Endothelial cell of umbilical vein (primary cell): ENCODE measurements around the gene INPP4B. TPM values are rescaled to one million over a fixed set of nuclear protein-coding genes. Genes with fewer than 3 reads are reported as not detected.

Experiments used
- BruUV-seq: library from RNA; stranded (reverse); fragments of 400-500 nt; replicated peaks from 2 replicates; lab custom pipeline; 2021; lab: Mats Ljungman, UMichigan
- CTCF ChIA-PET: fragments of 300-600, 350-600 bp; sonication (Branson Sonifier 250); formaldehyde crosslinking; loops from one replicate; lab custom pipeline; 2021; ENCODE audit warnings: antibody characterized with exemption, inconsistent platforms; lab: Charles Lee
- POLR2A ChIA-PET: fragments of 300-600, 350-600 bp; sonication (Branson Sonifier 250); formaldehyde crosslinking; loops from one replicate; lab custom pipeline; 2021; ENCODE audit warnings: antibody characterized with exemption, inconsistent platforms; lab: Charles Lee
- DNase-seq: peaks from one replicate; pipeline ENCODE4 v3.0.0-alpha.2; 2011; ENCODE audit warnings: low read depth, low spot score
- FAIRE-seq: peaks from 2 replicates; lab custom pipeline; 2011; peaks lifted over from hg19 to GRCh38; lab: Jason Lieb, UNC
- H2AFZ ChIP-seq: 2 replicates; pipeline ENCODE4 v1.6.0; 2012; ENCODE audit warnings: low read depth, low read length, control low read depth, inconsistent platforms
- H3K27ac ChIP-seq: 2 replicates; pipeline ENCODE4 v1.5.1; 2011; ENCODE audit warnings: low read depth, mild to moderate bottlenecking, control low read depth, low read length, moderate library complexity; ENCODE audit not compliant: insufficient read depth
- H3K27me3 ChIP-seq, 2 experiments: 2 replicates each; pipeline versions ENCODE4 v1.6.0 to v1.6.1; 2011; ENCODE audit warnings: low read length in 2 of 2, mixed read lengths in 1 of 2; ENCODE audit not compliant: control insufficient read depth in 2 of 2, insufficient read depth in 2 of 2
- H3K36me3 ChIP-seq, 2 experiments: 2 replicates in 1 of 2; 3 replicates in 1 of 2; pipeline ENCODE4 v1.5.1; 2011; ENCODE audit warnings: low read length in 2 of 2, mild to moderate bottlenecking in 1 of 2, moderate library complexity in 1 of 2; ENCODE audit not compliant: control insufficient read depth in 2 of 2, insufficient read depth in 2 of 2; ENCODE audit errors: extremely low read depth in 1 of 2
- H3K4me1 ChIP-seq: 3 replicates; pipeline ENCODE4 v1.5.1; 2011; ENCODE audit warnings: mild to moderate bottlenecking, low read length; ENCODE audit not compliant: control insufficient read depth, insufficient read depth; ENCODE audit errors: extremely low read depth
- H3K4me2 ChIP-seq: 2 replicates; pipeline ENCODE4 v1.6.1; 2011; ENCODE audit warnings: low read length, control low read depth, mixed read lengths; ENCODE audit not compliant: insufficient read depth
- H3K4me3 ChIP-seq, 3 experiments: fragments of 200-600 bp in 1 of 3; sonication (generic), shearing (Covaris generic) in 1 of 3; replicated peaks in 1 of 3; 2 replicates each; pipeline ENCODE4 v1.5.1; 2011 to 2016; ENCODE audit warnings: control low read depth in 3 of 3, low read length in 3 of 3, mild to moderate bottlenecking in 2 of 3, inconsistent platforms in 1 of 3, low read depth in 1 of 3, moderate library complexity in 1 of 3; ENCODE audit not compliant: insufficient read depth in 1 of 3
- H3K79me2 ChIP-seq: 2 replicates; pipeline ENCODE4 v1.6.0; 2012; ENCODE audit warnings: low read length, inconsistent platforms; ENCODE audit not compliant: control insufficient read depth, insufficient read depth
- H3K9ac ChIP-seq: replicated peaks from 2 replicates; pipeline ENCODE3; 2011; ENCODE audit warnings: low read length, control low read depth; ENCODE audit not compliant: insufficient read depth; ENCODE audit errors: extremely low read depth
- H3K9me1 ChIP-seq: replicated peaks from 3 replicates; pipeline ENCODE4 v1.6.0; 2011; ENCODE audit warnings: mild to moderate bottlenecking, low read length; ENCODE audit not compliant: control insufficient read depth, insufficient read depth; ENCODE audit errors: extremely low read depth
- H3K9me3 ChIP-seq: replicated peaks from 2 replicates; pipeline ENCODE4 v1.5.1; 2012; ENCODE audit warnings: low read length, inconsistent platforms; ENCODE audit not compliant: control insufficient read depth, insufficient read depth
- H4K20me1 ChIP-seq: replicated peaks from 2 replicates; pipeline ENCODE3; 2011; ENCODE audit warnings: mild to moderate bottlenecking, low read length; ENCODE audit not compliant: control insufficient read depth, insufficient read depth; ENCODE audit errors: extremely low read depth
- EZH2 ChIP-seq: IDR thresholded peaks from 2 replicates; pipeline ENCODE4 v1.6.1; 2012; ENCODE audit warnings: borderline replicate concordance, low read depth, mild to moderate bottlenecking, moderate library complexity, low read length, inconsistent platforms; ENCODE audit not compliant: severe bottlenecking
- FOS ChIP-seq: IDR thresholded peaks from 2 replicates; pipeline ENCODE4 v1.6.1; 2011; ENCODE audit warnings: mild to moderate bottlenecking, low read length, moderate library complexity, borderline replicate concordance; ENCODE audit not compliant: insufficient read depth
- GATA2 ChIP-seq: IDR thresholded peaks from 2 replicates; pipeline ENCODE4 v1.7.0; 2011; ENCODE audit warnings: low read depth, mild to moderate bottlenecking, moderate library complexity, mixed read lengths, low read length; ENCODE audit not compliant: insufficient read length, insufficient read depth
- JUN ChIP-seq: IDR thresholded peaks from 2 replicates; pipeline ENCODE4 v1.6.1; 2011; ENCODE audit warnings: borderline replicate concordance, low read depth; ENCODE audit not compliant: insufficient read length, insufficient read depth
- MAX ChIP-seq: IDR thresholded peaks from 2 replicates; pipeline ENCODE4 v1.6.1; 2011; ENCODE audit not compliant: insufficient read depth, insufficient read length
- MYC ChIP-seq: IDR thresholded peaks from one replicate; pipeline ENCODE4 v1.6.1; 2011; ENCODE audit warnings: mild to moderate bottlenecking, low read depth, low read length
- POLR2A ChIP-seq: IDR thresholded peaks from 2 replicates; pipeline ENCODE4 v1.6.1; 2012; ENCODE audit warnings: low read depth, mild to moderate bottlenecking, control low read depth, low read length
- POLR2AphosphoS5 ChIP-seq: IDR thresholded peaks from 2 replicates; pipeline ENCODE4 v1.6.1; 2012; ENCODE audit warnings: low read depth, mild to moderate bottlenecking, control low read depth, low read length, moderate library complexity; ENCODE audit not compliant: insufficient read depth
- dilution Hi-C: fragments of 300-500 bp; cut with MboI; formaldehyde crosslinking; loops from one replicate; pipeline ENCODE4 v1.15.0; 2019; ENCODE audit warnings: low sequenced_read_pairs; ENCODE audit not compliant: extremely low pct_ligation_motif_present
- intact Hi-C: fragments of 100-400 bp; cut with micrococcal nuclease; formaldehyde crosslinking; loops from one replicate; pipeline ENCODE4 v1.10.0; 2022
- polyA plus RNA-seq, 4 experiments: library from polyadenylated mRNA; depleted of rRNA in 3 of 4; stranded (reverse) in 3 of 4; unstranded in 1 of 4; fragments of >200 nt; gene quantifications; 2 replicates each; pipeline versions ENCODE4 v1.2.1 to v1.2.3, GENCODE V29; 2011 to 2012; ENCODE audit warnings: missing spikeins in 1 of 4
- total RNA-seq: library from RNA; stranded (reverse); gene quantifications from 2 replicates; pipeline ENCODE4 v1.2.3, GENCODE V29; 2021
- TF ChIP-seq, protein P1 (sequence below), 2 donors: IDR thresholded peaks; 1 replicate in 1 of 2; 2 replicates in 1 of 2; pipeline ENCODE4 v1.5.1; 2011; ENCODE audit warnings: low read length in 2 of 2, mild to moderate bottlenecking in 2 of 2, moderate library complexity in 2 of 2, control low read depth in 1 of 2, inconsistent platforms in 1 of 2, low read depth in 1 of 2; ENCODE audit not compliant: insufficient read depth in 1 of 2; ENCODE audit errors: extremely low read depth in 1 of 2

INPP4B gene
- total and polyA plus RNA-seq, 2 donors (not counting 3 experiments of a cell fraction or from before 2014, with no cell fraction given) = 0.41 to 3.1 TPM

DNA sequence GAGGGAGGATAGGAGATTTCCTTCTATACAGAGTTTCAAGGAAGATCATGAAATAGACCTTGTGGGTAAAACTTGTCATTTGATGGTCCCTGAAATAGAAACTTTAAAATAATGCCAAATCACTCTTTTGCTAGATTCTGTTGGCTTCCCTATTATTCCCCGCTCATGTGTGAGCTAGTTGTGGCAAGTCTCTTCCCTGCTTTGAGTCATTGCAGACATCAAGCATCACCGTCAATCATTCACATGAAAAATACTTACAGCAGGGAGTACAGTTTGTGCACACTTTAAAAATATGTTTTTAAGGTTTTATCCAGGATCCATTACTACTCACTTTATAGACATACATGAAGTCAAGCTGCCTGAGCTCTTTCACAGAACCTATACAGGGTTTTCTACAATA is 35.2 kb upstream of the INPP4B start:
- Histone ChIP-seq H3K9me3 (no peaks in the 10 kb centered on the region), H3K36me3 (no peaks in the 10 kb centered on the region), H3K27ac (no peak overlapping the region), H3K9ac (no peak overlapping the region), H3K79me2 (no peaks in the 10 kb centered on the region), H3K27me3 (peaks cover 0 to 2% of the 10 kb centered on the region in 2 experiments), H3K4me2 (no peak overlapping the region), H2AFZ (no peak overlapping the region), H3K4me3 (no peak overlapping the region), H4K20me1 (no peaks in the 10 kb centered on the region), H3K9me1 (no peaks in the 10 kb centered on the region), H3K4me1 (no peaks in the 10 kb centered on the region)
- POLR2A ChIA-PET = no interaction called here
- BruUV-seq = no TSS peak
- FAIRE-seq (no peak), DNase-seq (no peak)
- CTCF ChIA-PET = no interaction called here
- dilution Hi-C loops = no loop called here
- intact Hi-C loops = no loop called here
- TF ChIP-seq FOS = no peak
- no peak for TF ChIP-seq EZH2
- TF ChIP-seq GATA2 = no peak
- no peak for TF ChIP-seq MAX
- no peak for TF ChIP-seq POLR2A
- TF ChIP-seq POLR2AphosphoS5 = no peak
- TF ChIP-seq MYC = no peak
- TF ChIP-seq, protein P1, sequence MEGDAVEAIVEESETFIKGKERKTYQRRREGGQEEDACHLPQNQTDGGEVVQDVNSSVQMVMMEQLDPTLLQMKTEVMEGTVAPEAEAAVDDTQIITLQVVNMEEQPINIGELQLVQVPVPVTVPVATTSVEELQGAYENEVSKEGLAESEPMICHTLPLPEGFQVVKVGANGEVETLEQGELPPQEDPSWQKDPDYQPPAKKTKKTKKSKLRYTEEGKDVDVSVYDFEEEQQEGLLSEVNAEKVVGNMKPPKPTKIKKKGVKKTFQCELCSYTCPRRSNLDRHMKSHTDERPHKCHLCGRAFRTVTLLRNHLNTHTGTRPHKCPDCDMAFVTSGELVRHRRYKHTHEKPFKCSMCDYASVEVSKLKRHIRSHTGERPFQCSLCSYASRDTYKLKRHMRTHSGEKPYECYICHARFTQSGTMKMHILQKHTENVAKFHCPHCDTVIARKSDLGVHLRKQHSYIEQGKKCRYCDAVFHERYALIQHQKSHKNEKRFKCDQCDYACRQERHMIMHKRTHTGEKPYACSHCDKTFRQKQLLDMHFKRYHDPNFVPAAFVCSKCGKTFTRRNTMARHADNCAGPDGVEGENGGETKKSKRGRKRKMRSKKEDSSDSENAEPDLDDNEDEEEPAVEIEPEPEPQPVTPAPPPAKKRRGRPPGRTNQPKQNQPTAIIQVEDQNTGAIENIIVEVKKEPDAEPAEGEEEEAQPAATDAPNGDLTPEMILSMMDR (IDR thresholded peaks at IDR 0.05; ENCODE audit: extremely low read depth in 1 of 2, insufficient read depth in 1 of 2, low read depth in 1 of 2, low read length in 2 of 2) = no peak
- TF ChIP-seq JUN = no peak
